Mammary epithelial cell (primary cell): ENCODE data around the gene NPIPB6.
"Not testable (repeated sequence)": the region's sequence is repeated elsewhere in the genome, so short reads cannot be mapped to it uniquely, and the experiment has no call there.

Experiments
- CTCF ChIP-seq, 2 donors: IDR thresholded peaks in 1 of 2; conservative IDR thresholded peaks in 1 of 2; 2 replicates each; pipeline ENCODE4 v1.5.1; 2011 to 2012; ENCODE audit warnings: inconsistent platforms in 2 of 2, low read length in 2 of 2, mild to moderate bottlenecking in 2 of 2, control low read depth in 1 of 2, low read depth in 1 of 2; ENCODE audit not compliant: insufficient read depth in 1 of 2; ENCODE audit errors: extremely low read depth in 1 of 2
- EZH2 ChIP-seq: IDR thresholded peaks from 2 replicates; pipeline ENCODE4 v1.6.1; 2012; ENCODE audit warnings: low read length, inconsistent platforms, borderline replicate concordance

DNA sequence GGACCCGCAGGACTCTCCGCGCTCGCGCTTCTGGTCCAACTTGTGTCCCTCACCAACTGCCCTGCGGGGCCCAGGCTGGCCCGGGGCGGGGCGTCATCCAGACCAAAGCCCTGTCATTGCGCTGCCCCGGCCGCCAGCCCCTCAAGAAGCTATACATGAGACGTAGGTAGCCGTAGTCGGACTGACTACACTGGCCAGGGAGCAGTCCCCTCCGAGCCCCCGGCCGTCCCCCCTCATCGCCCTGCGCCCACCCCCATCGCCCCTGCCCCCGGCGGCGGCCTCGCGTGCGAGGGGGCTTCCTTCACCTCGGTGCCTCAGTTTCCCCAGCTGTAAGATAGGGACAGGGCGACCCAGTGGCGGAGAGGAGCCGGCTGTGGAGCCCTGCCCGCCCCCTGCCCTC, 4.6 kb upstream of the NPIPB6 start:
- TF ChIP-seq CTCF (conservative IDR thresholded peaks at IDR 0.05 in 1 of 2, IDR thresholded peaks at IDR 0.05 in 1 of 2; ENCODE audit: extremely low read depth in 1 of 2, insufficient read depth in 1 of 2, low read depth in 1 of 2, low read length in 2 of 2); EZH2: not testable (repeated sequence)
